ENCODE results near the gene MAPK7.
A peak's percentile ranks its signal among the peaks of the same experiment; 100 is the strongest.

Gene MAPK7

GRCh38 chr17:19378416-19379360 is at the start of gene MAPK7:
TSS of gene MAPK7 (plus strand) at chr17:19378498. CDS start at chr17:19378901, 403 bp downstream.
- peak in 1 of 56 donors; percentile 72 for DNase-seq

DNA sequence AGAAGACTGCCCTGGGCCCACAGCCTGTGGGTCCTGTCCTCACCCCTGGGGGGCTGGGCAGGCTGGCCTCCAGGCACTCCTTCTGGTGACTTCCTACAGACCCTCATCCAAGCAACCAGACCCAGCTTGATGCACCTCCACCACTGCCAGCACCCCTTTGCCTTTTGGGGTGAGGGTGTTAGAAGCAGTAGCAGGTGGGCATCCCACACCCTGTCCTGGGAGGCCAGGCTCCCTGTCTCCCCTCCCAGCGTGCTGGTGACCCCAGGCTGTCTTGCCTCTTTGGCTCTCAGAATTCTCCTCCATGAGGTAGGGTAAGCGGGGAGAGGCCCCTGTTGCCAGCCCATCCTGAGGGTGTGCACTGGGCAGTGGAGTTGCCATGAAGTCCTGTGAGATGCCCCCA is 49.2 kb upstream of the MAPK7 start:
- no peak for DNase-seq

DNA sequence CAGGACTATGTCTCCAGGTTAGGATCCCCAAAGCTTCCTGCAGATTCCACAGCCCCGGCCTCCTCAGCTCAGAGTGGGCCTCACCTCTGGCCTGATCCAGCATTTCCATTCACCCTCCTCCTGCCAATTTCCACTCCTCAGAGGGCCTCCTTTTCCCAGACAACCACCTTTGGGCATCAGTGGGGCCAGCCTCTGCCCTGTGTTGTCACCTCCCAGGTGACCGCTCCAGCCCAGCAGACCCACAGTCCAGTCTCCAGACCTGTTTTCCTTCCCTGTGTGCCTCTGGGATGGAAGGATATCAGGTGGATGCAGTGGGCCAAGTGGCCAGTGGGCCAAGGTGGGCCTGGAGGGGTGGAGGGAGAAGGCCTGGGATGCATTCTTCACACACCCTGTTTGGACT is 48.5 kb upstream of the MAPK7 start:
- no peak for DNase-seq

DNA sequence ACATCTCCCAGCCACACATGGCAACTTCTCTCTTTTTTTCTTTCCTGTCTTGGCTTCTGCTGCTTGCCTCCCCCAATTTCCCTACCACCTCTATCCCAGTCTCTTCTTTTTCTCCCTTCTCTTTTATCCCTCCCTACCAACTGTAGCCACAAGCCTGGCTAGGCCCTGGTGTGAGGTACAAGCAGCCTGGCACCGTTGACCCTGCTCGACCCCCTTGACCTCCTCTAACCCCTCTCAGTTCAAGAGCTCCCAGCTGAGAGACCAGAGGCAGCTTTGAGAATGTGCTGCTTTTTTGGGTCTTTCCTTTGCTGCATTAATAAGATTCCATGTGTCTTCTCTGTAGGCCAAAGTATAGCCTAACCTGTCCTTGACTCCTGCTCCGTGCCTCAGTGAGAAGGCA is 48.0 kb upstream of the MAPK7 start:
- no peak for DNase-seq

DNA sequence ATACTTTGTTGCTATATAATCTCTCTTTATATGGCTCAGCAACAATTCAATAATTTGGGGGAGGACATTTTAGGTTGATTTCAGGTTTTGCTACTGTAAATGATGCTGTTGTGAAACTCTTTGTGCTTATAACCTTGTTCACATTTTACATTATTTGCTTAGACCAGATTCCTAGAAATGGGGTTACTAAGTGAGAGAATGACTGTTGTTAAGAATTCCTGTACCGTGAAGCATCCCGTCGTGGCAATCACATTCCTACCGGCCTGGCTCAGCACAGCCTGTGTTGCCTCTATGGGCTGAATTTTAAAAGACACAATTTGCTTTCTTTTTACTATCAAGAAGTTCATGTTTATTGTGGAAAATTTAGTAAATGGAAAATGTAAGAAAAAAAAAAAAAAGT is 47.2 kb upstream of the MAPK7 start:
- no peak for DNase-seq

- no peak for DNase-seq
Measured at GRCh38 chr17:19331543-19332245, 46.6 kb upstream of the MAPK7 start.

DNA sequence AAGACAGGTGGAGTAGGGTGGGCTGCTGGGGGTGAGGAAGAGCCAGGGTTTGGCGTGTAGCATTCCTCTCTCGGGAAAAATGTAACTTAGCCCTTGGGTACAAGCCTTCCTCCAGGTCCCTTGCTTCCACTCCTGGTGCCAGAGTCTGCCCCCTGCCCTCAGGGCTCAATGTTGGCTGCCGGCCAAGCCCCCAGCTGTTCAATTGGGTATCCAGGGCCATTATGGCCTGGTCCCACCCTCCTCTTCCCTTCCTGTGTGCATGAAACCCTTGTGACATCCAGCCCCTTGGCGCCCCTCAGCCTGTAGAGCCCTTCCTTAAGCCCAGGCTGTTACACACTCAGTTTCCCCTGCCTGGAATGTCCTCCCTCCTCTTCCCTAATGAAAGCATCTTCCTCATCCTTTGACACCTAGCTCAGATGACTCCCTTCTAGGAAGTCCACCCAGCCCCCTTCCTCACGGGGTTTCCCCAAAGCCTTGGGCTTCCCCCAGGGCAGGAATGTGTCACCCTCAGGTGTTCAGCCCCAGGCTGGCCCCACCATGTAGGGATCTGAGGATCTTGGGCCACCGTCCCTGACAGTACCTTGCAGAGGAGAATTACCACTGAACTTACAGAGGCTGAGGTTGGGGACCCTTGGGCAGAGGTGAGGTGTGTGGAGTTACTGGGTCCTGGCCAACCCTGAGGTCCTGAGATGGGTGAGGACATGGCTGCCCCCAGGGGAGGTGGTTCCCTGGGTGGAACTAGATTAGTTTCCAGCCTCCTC is 45.7 kb upstream of the MAPK7 start:
- DNase-seq: no peak

DNA sequence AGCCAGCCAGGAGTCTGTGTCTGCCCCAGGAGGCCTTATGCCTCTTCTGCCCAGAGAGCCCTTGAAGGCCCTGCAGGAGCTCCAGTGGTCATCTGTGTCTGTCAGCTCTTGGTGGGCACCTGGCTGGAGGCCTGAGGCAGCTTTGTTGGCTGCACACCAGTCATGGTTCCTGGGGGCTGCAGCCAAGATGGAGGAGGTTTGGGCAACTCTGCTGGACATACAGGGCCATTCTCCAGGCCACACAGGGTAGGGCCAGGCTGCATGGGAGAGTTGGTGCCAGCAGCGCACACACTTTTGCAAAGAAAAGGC is 45.2 kb upstream of the MAPK7 start:
- no peak for DNase-seq

GRCh38 chr17:19333736-19334290 is 44.5 kb upstream of the MAPK7 start:
- DNase-seq: no peak

DNA sequence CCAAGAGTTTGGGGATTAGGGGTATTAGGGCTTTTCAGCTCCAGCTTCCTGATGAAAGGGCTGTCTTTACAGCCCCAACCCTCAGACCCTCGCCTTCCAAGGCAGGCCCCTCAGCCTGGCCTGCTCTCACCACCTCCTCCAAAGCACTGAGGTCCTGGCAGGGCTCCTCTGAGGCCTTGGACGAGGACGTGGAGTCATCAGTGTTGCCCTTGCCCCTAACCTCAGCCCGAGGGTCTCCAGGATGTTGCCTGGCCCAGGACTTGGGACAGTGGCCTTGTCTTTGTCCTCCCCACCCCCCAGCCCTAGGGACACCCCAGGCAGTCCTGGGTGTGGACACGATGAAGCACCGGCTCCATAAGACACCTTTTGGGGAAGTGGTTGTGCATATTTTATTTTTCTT is 44.0 kb upstream of the MAPK7 start:
- no peak for DNase-seq

DNA sequence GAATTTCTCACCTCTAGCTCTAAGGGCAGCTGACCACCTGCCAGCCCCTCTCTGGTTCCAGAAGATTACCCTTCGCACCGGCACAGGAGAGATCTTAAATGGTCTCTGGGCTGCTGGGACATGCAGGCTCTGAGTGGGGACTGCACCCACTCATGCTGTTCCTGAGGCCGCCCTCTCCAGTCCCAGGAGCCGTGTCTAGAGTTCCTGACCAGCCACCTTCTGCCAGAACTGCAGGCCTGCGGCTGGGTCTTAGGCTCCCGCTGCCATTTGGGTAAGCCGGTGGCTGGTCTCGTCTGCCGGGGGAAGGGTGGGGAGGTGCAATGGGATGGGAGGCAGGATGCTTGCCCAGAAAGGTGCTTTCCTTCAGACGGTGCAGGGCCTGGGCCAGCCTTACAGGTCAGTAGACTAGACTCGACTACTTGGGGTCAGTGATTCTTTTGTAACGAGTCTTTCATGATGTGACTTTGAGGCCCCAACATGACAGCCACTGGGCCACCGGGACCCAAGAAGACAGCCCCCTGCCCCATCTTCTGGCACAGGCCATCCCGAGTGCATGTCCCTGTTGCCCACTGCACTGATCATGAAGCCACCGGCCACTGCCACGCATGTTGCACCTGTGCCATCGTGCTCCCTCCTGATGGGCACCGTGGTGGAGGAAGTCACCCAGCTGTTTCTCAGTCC is 42.2 kb upstream of the MAPK7 start:
- DNase-seq: no peak

- DNase-seq: peak in 30 of 56 donors; percentile 24 to 81 (median 54)
Measured at GRCh38 chr17:19336938-19337711, 41.2 kb upstream of the MAPK7 start.

DNA sequence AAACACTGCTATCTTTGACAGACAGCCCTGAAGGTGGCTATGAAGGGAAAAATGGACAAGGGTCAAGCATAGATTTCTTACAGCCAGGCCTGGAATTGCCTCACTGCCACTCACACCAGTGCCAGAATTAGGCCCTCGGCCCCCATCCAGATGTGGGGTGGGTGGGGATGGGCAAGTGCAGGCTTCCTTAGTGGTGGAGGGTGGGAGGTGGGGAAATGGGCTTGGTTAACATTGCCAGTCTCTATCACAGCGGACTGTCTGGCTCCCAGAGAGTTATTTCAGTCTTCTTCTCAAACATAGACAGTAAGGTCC is 40.6 kb upstream of the MAPK7 start:
- no peak for DNase-seq

DNA sequence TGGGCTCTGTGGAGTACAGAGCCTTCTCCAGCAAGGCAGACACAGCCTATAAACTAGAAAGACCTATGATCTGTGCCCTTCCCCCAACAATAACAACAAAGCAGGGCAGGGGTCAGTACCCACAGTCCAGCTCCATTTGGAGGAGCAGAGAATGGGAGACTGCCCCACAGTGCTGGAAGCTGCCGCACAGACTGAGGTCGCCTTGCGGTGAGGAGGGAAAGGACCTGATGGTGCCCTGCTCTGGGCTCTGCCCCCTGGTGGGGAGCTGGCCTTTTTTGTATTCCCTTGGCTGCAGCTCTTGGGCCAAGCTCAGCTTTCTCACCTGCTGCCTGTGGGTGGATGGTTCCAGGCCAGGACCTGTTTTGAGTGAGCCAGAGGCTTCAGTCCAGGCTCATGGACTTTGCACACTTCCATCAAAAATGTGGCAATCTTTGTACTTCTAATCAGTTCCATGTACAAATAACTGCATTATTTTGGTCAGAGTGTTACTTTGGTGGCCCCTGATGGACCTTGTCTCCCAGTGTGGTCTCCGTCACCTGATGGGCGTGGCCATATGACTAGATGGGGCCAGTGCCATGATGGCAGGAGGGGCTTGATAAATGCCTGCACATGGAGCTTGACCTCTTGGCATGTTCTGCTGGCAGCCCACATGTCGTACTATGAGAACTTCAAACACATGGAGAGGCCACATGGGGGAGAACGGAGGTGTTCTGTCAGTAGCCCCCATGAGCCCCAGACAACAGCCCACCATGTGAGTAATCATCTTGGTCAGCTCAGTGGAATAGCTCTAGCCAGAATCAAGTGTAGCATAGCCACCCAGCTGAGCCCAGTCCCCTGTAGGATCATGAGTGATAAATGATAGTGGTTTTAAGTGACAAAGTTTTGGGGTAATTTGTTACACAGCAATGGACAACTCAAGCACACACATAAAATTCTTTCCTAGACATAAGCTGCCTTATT is 40.0 kb upstream of the MAPK7 start:
- peak in 24 of 56 donors; percentile 22 to 65 (median 34) for DNase-seq

GRCh38 chr17:19339341-19339815 is 38.9 kb upstream of the MAPK7 start:
- no peak for DNase-seq

- no peak for DNase-seq
Measured at GRCh38 chr17:19341211-19341631, 37.1 kb upstream of the MAPK7 start.

DNA sequence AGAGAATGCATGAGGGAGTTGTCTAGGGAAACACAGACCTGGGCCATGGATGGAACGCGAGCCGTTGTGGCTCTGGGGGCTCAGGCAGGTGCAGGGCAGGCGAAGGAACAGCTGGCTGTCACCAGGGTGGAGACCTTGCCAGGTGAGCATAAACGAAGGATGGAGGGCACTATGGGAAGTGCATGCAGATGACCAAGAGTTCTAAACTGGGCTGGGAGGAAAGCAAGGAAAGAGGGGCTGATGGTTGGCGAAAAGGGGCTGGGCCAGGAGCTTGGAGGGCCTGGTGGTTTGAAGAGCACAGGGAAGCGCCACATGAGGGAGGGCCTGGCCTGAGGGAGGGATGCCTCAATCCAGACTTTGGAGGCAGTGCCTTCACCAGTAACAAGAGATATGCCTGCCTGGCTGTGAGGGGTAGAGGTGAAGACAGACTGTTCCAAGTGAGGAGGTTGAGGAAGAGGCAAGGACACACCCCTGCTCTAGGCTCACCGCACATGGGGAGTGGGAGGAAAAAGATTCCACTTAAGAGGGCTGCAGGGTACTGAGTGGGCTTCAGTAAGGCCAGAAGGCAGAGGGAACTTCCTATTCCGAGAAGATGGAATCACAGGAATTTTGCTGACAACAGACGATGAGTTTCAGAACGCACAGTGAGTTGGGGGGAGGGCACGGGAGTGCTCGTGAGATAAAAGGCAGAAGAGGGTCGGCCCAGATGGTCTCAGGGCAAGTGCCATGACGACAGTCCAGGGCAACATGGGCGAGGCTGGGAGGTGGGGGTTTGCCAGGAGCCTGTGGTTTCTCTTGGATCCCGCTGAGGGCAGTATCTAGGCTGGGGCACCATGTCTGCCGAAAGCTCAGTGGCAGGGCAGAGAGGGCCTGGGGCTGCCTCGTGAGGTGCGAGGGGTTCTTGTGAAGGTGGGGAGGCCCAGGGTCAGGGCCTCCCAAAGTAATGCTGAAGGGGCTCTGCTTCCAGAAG is 36.4 kb upstream of the MAPK7 start:
- DNase-seq: no peak
